H9 (cell line): ENCODE measurements around the gene RIPK1. TPM values are rescaled to one million over a fixed set of nuclear protein-coding genes. Genes with fewer than 3 reads are reported as not detected.

Experiments used
- DNase-seq: peaks from one replicate; pipeline ENCODE4 v3.0.0-alpha.2; 2017
- H2AFZ ChIP-seq: one replicate; pipeline ENCODE4 v1.6.1; 2013; ENCODE audit warnings: mild to moderate bottlenecking, low read length, control low read depth, moderate library complexity
- H2AK5ac ChIP-seq: 2 replicates; pipeline ENCODE4 v1.6.1; 2013; ENCODE audit warnings: low read length, control low read depth, mixed read lengths; ENCODE audit not compliant: insufficient read length
- H2BK120ac ChIP-seq: one replicate; pipeline ENCODE4 v1.6.1; 2013; ENCODE audit warnings: low read depth, mild to moderate bottlenecking, low read length, control low read depth, inconsistent platforms; ENCODE audit not compliant: poor library complexity, severe bottlenecking
- H2BK12ac ChIP-seq: 2 replicates; pipeline ENCODE4 v1.6.1; 2013; ENCODE audit warnings: low read length, control low read depth, mixed read lengths, low read depth; ENCODE audit not compliant: insufficient read length
- H2BK15ac ChIP-seq: 2 replicates; pipeline ENCODE4 v1.6.1; 2013; ENCODE audit warnings: low read depth, low read length, control low read depth
- H2BK20ac ChIP-seq: one replicate; pipeline ENCODE4 v1.6.1; 2013; ENCODE audit warnings: low read depth, mild to moderate bottlenecking, low read length, control low read depth, inconsistent platforms; ENCODE audit not compliant: poor library complexity, severe bottlenecking
- H2BK5ac ChIP-seq: 2 replicates; pipeline ENCODE4 v1.6.1; 2013; ENCODE audit warnings: low read length, control low read depth, mixed read lengths; ENCODE audit not compliant: insufficient read length
- H3K14ac ChIP-seq: 2 replicates; pipeline ENCODE4 v1.6.1; 2013; ENCODE audit warnings: low read length, control low read depth; ENCODE audit not compliant: insufficient read depth
- H3K18ac ChIP-seq: 2 replicates; pipeline ENCODE4 v1.6.1; 2013; ENCODE audit warnings: low read depth, mild to moderate bottlenecking, mixed read lengths, low read length, control low read depth; ENCODE audit not compliant: insufficient read length
- H3K23ac ChIP-seq: 2 replicates; pipeline ENCODE4 v1.6.1; 2013; ENCODE audit warnings: low read length, control low read depth, mixed read lengths, low read depth; ENCODE audit not compliant: insufficient read length
- H3K23me2 ChIP-seq: 2 replicates; pipeline ENCODE4 v1.6.1; 2013; ENCODE audit warnings: low read depth, mild to moderate bottlenecking, mixed read lengths, low read length, control low read depth; ENCODE audit not compliant: insufficient read length, poor library complexity, severe bottlenecking
- H3K27ac ChIP-seq: 2 replicates; pipeline ENCODE4 v1.5.1; 2013; ENCODE audit warnings: low read length, control low read depth, mixed read lengths, low read depth; ENCODE audit not compliant: insufficient read length
- H3K27me3 ChIP-seq: 2 replicates; pipeline ENCODE4 v1.6.1; 2013; ENCODE audit warnings: low read length, control low read depth, inconsistent platforms; ENCODE audit not compliant: insufficient read depth
- H3K4ac ChIP-seq: 2 replicates; pipeline ENCODE4 v1.6.1; 2013; ENCODE audit warnings: low read depth, mild to moderate bottlenecking, control low read depth, inconsistent platforms, low read length, moderate library complexity
- H3K4me1 ChIP-seq: 2 replicates; pipeline ENCODE4 v1.6.1; 2013; ENCODE audit warnings: low read length, control low read depth, inconsistent platforms; ENCODE audit not compliant: insufficient read depth
- H3K4me2 ChIP-seq: 2 replicates; pipeline ENCODE4 v1.6.1; 2013; ENCODE audit warnings: low read length, control low read depth, mixed read lengths; ENCODE audit not compliant: insufficient read length, insufficient read depth
- H3K56ac ChIP-seq: 2 replicates; pipeline ENCODE4 v1.6.1; 2013; ENCODE audit warnings: low read depth, mild to moderate bottlenecking, mixed read lengths, low read length, control low read depth; ENCODE audit not compliant: insufficient read length
- H3K79me1 ChIP-seq: 2 replicates; pipeline ENCODE4 v1.6.1; 2013; ENCODE audit warnings: low read depth, mild to moderate bottlenecking, moderate library complexity, low read length, control low read depth, inconsistent platforms; ENCODE audit not compliant: insufficient read depth, poor library complexity, severe bottlenecking
- H3K79me2 ChIP-seq: 2 replicates; pipeline ENCODE4 v1.6.1; 2013; ENCODE audit warnings: low read length, control low read depth, inconsistent platforms; ENCODE audit not compliant: insufficient read depth
- H3K9ac ChIP-seq: 2 replicates; pipeline ENCODE4 v1.6.1; 2013; ENCODE audit warnings: low read length, control low read depth, mixed read lengths; ENCODE audit not compliant: insufficient read length; ENCODE audit errors: extremely low read depth
- H3K9me3 ChIP-seq: one replicate; pipeline ENCODE4 v1.6.1; 2013; ENCODE audit warnings: low read depth, low read length, inconsistent platforms; ENCODE audit not compliant: control insufficient read depth
- H3T11ph ChIP-seq: one replicate; pipeline ENCODE4 v1.6.1; 2013; ENCODE audit warnings: mild to moderate bottlenecking, low read length, control low read depth, inconsistent platforms
- H4K20me1 ChIP-seq: one replicate; pipeline ENCODE4 v1.6.1; 2013; ENCODE audit not compliant: control insufficient read depth, insufficient read length, insufficient read depth
- H4K5ac ChIP-seq: 2 replicates; pipeline ENCODE4 v1.6.1; 2013; ENCODE audit warnings: low read depth, mild to moderate bottlenecking, mixed read lengths, low read length, control low read depth; ENCODE audit not compliant: insufficient read length
- H4K8ac ChIP-seq: replicated peaks from 2 replicates; pipeline ENCODE4 v1.6.1; 2013; ENCODE audit warnings: low read length, control low read depth, mixed read lengths, low read depth; ENCODE audit not compliant: insufficient read length
- H4K91ac ChIP-seq: 2 replicates; pipeline ENCODE4 v1.6.1; 2013; ENCODE audit warnings: low read depth, mild to moderate bottlenecking, moderate library complexity, mixed read lengths, low read length, control low read depth; ENCODE audit not compliant: insufficient read length
- H3K27ac Mint-ChIP-seq, 3 experiments: 2 replicates in 2 of 3; 3 replicates in 1 of 3; pipeline ENCODE4 v1.8.0; 2020 to 2021; ENCODE audit warnings: mixed read lengths in 3 of 3, mild to moderate bottlenecking in 1 of 3, moderate library complexity in 1 of 3
- H3K27me3 Mint-ChIP-seq: 2 replicates; pipeline ENCODE4 v1.8.0; 2021; ENCODE audit warnings: low read depth, mild to moderate bottlenecking, moderate library complexity, mixed read lengths
- H3K36me3 Mint-ChIP-seq, 3 experiments: 2 replicates in 2 of 3; 3 replicates in 1 of 3; pipeline ENCODE4 v1.8.0; 2020 to 2021; ENCODE audit warnings: low read depth in 3 of 3, mixed read lengths in 3 of 3; ENCODE audit not compliant: insufficient read depth in 1 of 3
- H3K4me1 Mint-ChIP-seq, 2 experiments: 2 replicates each; pipeline ENCODE4 v1.8.0; 2020; ENCODE audit warnings: mixed read lengths in 2 of 2
- H3K4me3 Mint-ChIP-seq, 2 experiments: 2 replicates in 1 of 2; 3 replicates in 1 of 2; pipeline ENCODE4 v1.8.0; 2020 to 2021; ENCODE audit warnings: mild to moderate bottlenecking in 2 of 2, mixed read lengths in 2 of 2, moderate library complexity in 1 of 2
- H3K9me3 Mint-ChIP-seq, 2 experiments: 2 replicates in 1 of 2; 3 replicates in 1 of 2; pipeline ENCODE4 v1.8.0; 2020; ENCODE audit warnings: mild to moderate bottlenecking in 2 of 2, mixed read lengths in 2 of 2, moderate library complexity in 1 of 2
- WGBS: extraction: QIAGEN DNeasy Blood & Tissue Kit; methylation state at CpG from one replicate; pipeline ENCODE4 v1.1.7; 2013; ENCODE audit warnings: missing lambda C conversion rate, low lambda C conversion rate, mixed read lengths; ENCODE audit not compliant: insufficient read length; ENCODE audit errors: extremely low coverage; 5-methylcytosine and 5-hydroxymethylcytosine counted together
- total RNA-seq: library from RNA; stranded (reverse); gene quantifications from 2 replicates; pipeline ENCODE4 v1.2.1, GENCODE V29; 2021
- TF ChIP-seq, protein P1 (sequence below): fragments of 200-600 bp; sonication (generic); conservative IDR thresholded peaks from 3 replicates; pipeline ENCODE4 v1.8.0; 2021; ENCODE audit warnings: antibody characterized with exemption, mild to moderate bottlenecking

Gene RIPK1
- total RNA-seq, 1 experiment from 2014 or later, result 24.6 TPM

- H2BK120ac ChIP-seq, result no peak overlapping the region
- no peak overlapping the region for H2BK20ac ChIP-seq
- no peak overlapping the region for H2AFZ ChIP-seq
- TF ChIP-seq, protein P1, sequence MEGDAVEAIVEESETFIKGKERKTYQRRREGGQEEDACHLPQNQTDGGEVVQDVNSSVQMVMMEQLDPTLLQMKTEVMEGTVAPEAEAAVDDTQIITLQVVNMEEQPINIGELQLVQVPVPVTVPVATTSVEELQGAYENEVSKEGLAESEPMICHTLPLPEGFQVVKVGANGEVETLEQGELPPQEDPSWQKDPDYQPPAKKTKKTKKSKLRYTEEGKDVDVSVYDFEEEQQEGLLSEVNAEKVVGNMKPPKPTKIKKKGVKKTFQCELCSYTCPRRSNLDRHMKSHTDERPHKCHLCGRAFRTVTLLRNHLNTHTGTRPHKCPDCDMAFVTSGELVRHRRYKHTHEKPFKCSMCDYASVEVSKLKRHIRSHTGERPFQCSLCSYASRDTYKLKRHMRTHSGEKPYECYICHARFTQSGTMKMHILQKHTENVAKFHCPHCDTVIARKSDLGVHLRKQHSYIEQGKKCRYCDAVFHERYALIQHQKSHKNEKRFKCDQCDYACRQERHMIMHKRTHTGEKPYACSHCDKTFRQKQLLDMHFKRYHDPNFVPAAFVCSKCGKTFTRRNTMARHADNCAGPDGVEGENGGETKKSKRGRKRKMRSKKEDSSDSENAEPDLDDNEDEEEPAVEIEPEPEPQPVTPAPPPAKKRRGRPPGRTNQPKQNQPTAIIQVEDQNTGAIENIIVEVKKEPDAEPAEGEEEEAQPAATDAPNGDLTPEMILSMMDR, result no peak
- H3K4me2 ChIP-seq, result no peak overlapping the region
- H3K9ac ChIP-seq, result no peak overlapping the region
- H4K5ac ChIP-seq, result no peak overlapping the region
- H4K91ac ChIP-seq, result no peak overlapping the region
- H3K18ac ChIP-seq, result no peak overlapping the region
- H4K20me1 ChIP-seq, result no peaks in the 10 kb centered on the region
- no peak overlapping the region for H3T11ph ChIP-seq
- Mint-ChIP-seq H3K27ac (no peak overlapping the region), H3K9me3 (peaks cover 0 to 3% of the 10 kb centered on the region in 2 experiments; a peak in 1 of 5 replicates), H3K4me1 (peaks cover 12% of the 10 kb centered on the region in 2 experiments), H3K36me3 (peaks cover 0 to 1% (median 0%) of the 10 kb centered on the region in 3 experiments; a peak in 1 of 7 replicates), H3K4me3 (no peak overlapping the region), H3K27me3 (peaks cover 4% of the 10 kb centered on the region; the same call in 1 of the 2 replicates)
- H3K14ac ChIP-seq, result no peak overlapping the region
- H3K27me3 ChIP-seq, result no peaks in the 10 kb centered on the region
- no peaks in the 10 kb centered on the region; the same call in 1 of the 2 replicates for H3K4me1 ChIP-seq
- no peaks in the 10 kb centered on the region for H3K79me2 ChIP-seq
- no peaks in the 10 kb centered on the region for H3K79me1 ChIP-seq
- H3K56ac ChIP-seq, result no peak overlapping the region
- H3K23ac ChIP-seq, result no peak overlapping the region
- no peak overlapping the region for H4K8ac ChIP-seq
- no peaks in the 10 kb centered on the region for H3K9me3 ChIP-seq
- H3K23me2 ChIP-seq, result no peaks in the 10 kb centered on the region
- H2BK15ac ChIP-seq, result no peak overlapping the region
- no CpG with 5 or more reads among the region's 5 CpGs for WGBS
- H3K27ac ChIP-seq, result no peak overlapping the region
- no peak overlapping the region for H2AK5ac ChIP-seq
- no peak overlapping the region for H3K4ac ChIP-seq
- H2BK5ac ChIP-seq, result no peak overlapping the region
- no peak overlapping the region for H2BK12ac ChIP-seq
- no peak for DNase-seq
These were observed 22.9 kb upstream of the RIPK1 start for GRCh38 chr6:3045369-3045768.
